Measurements from ENCODE around the gene WWOX. TPM values are rescaled to one million over a fixed set of nuclear protein-coding genes. Genes with fewer than 3 reads are reported as not detected.

Gene WWOX
- total RNA-seq, 1 experiment from 2014 or later, result 28.3 TPM

DNA sequence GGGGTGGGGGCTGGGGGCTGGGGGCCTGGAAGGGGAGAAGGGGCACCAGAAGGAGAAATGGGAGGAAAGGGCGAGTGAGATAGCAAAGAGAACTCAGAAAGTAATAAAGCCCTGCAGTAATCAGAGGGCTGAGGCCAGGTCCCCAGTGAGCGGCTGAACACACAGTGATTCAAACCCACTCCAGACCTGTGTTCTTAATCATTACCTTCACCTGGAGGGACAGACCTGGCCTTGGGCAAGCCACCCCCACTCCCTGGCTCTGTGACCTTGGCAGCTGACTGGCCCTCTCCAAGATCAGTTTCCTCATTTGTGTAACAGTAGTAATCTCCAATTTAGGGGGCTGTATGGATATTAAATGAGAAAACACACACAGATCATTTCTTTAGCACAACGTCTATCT, 150.4 kb downstream of the WWOX start:
- H3K4me1 ChIP-seq (ENCODE audit: insufficient read depth, low read length), result no peaks in the 10 kb centered on the region
- H3K9ac ChIP-seq (ENCODE audit: low read length), result no peak overlapping the region
- H3K27me3 ChIP-seq (ENCODE audit: low read length), result no peaks in the 10 kb centered on the region
- no peak overlapping the region for H3K27ac ChIP-seq (ENCODE audit: low read length)
- H3K4me2 ChIP-seq (ENCODE audit: low read length), result no peak overlapping the region
- no peak for TF ChIP-seq CTCF (conservative IDR thresholded peaks at IDR 0.05; ENCODE audit: low read depth, low read length)
- TF ChIP-seq EZH2phosphoT487 (IDR thresholded peaks at IDR 0.05; ENCODE audit: borderline replicate concordance, low read length), result no peak
- TF ChIP-seq EZH2 (IDR thresholded peaks at IDR 0.05; ENCODE audit: low read length, unreplicated experiment), result no peak
- no peaks in the 10 kb centered on the region for H3F3A ChIP-seq (ENCODE audit: low read length, unreplicated experiment)
- H3K36me3 ChIP-seq (ENCODE audit: low read depth, low read length), result no peaks in the 10 kb centered on the region
- no peaks in the 10 kb centered on the region for H3K9me3 ChIP-seq (ENCODE audit: low read length)
- POLR2A ChIA-PET (ENCODE audit: unreplicated experiment), result no interaction called here
- no peak for ATAC-seq
- H3K9me2 ChIP-seq (replicated peaks; ENCODE audit: low read length), result no peaks in the 10 kb centered on the region
- intact Hi-C loops (cut with micrococcal nuclease), result no loop called here
- H2AFZ ChIP-seq (ENCODE audit: low read length), result no peak overlapping the region
- DNase-seq, result no peak
- CTCF ChIA-PET, result no interaction called here
- H4K20me1 ChIP-seq (ENCODE audit: low read length), result no peaks in the 10 kb centered on the region
- H3K4me3 ChIP-seq (ENCODE audit: low read length), result no peak overlapping the region
- no peaks in the 10 kb centered on the region for H3K79me2 ChIP-seq (ENCODE audit: low read length)
- BruUV-seq (replicated peaks), result no TSS peak

DNA sequence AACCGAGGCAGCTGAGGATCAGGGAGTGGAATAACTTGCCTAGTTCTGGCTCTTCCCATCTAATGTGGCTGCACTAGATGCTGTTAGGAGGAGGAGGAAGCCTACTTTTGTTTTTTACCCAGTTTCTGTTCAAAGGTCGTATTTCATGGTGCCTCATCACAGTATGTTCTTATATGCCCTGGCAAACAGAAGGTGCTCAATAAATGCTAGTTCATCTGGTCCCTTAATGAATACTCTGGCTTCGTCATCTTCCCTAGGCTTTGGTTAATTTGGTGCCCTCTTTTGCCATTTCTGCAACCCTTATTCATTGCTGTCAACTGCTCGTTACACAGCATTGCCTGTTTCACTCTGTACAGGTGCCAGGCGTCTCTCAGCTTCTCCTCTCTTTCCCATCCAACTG, 151.7 kb downstream of the WWOX start:
- Histone ChIP-seq H3K4me3 (ENCODE audit: low read length) (no peak overlapping the region), H3K27me3 (ENCODE audit: low read length) (no peaks in the 10 kb centered on the region), H3K9me2 (replicated peaks; ENCODE audit: low read length) (no peaks in the 10 kb centered on the region), H4K20me1 (ENCODE audit: low read length) (no peaks in the 10 kb centered on the region), H3K9me3 (ENCODE audit: low read length) (no peaks in the 10 kb centered on the region), H3K36me3 (ENCODE audit: low read depth, low read length) (no peaks in the 10 kb centered on the region), H3K79me2 (ENCODE audit: low read length) (no peaks in the 10 kb centered on the region), H3F3A (ENCODE audit: low read length, unreplicated experiment) (no peaks in the 10 kb centered on the region), H3K4me2 (ENCODE audit: low read length) (no peak overlapping the region), H3K9ac (ENCODE audit: low read length) (no peak overlapping the region), H2AFZ (ENCODE audit: low read length) (no peak overlapping the region), H3K4me1 (ENCODE audit: insufficient read depth, low read length) (no peaks in the 10 kb centered on the region), H3K27ac (ENCODE audit: low read length) (no peak overlapping the region)
- ATAC-seq (no peak), DNase-seq (no peak)
- TF ChIP-seq EZH2 (IDR thresholded peaks at IDR 0.05; ENCODE audit: low read length, unreplicated experiment), result no peak
- TF ChIP-seq CTCF (conservative IDR thresholded peaks at IDR 0.05; ENCODE audit: low read depth, low read length), result no peak
- TF ChIP-seq EZH2phosphoT487 (IDR thresholded peaks at IDR 0.05; ENCODE audit: borderline replicate concordance, low read length), result no peak
- ChIA-PET POLR2A (ENCODE audit: unreplicated experiment) (no interaction called here), CTCF (no interaction called here)
- no TSS peak for BruUV-seq (replicated peaks)
- intact Hi-C loops (cut with micrococcal nuclease), result no loop called here

GRCh38 chr16:78252757-78253156, 153.3 kb downstream of the WWOX start:
- H3K4me1 ChIP-seq (ENCODE audit: insufficient read depth, low read length), result no peaks in the 10 kb centered on the region
- no peaks in the 10 kb centered on the region for H3K9me3 ChIP-seq (ENCODE audit: low read length)
- ChIA-PET CTCF (no interaction called here), POLR2A (ENCODE audit: unreplicated experiment) (no interaction called here)
- no peak for DNase-seq
- no peak overlapping the region for H3K4me3 ChIP-seq (ENCODE audit: low read length)
- no peak for ATAC-seq
- no peaks in the 10 kb centered on the region for H3F3A ChIP-seq (ENCODE audit: low read length, unreplicated experiment)
- no peak overlapping the region for H3K9ac ChIP-seq (ENCODE audit: low read length)
- no peak overlapping the region for H3K27ac ChIP-seq (ENCODE audit: low read length)
- H3K79me2 ChIP-seq (ENCODE audit: low read length), result no peaks in the 10 kb centered on the region
- H3K4me2 ChIP-seq (ENCODE audit: low read length), result no peak overlapping the region
- no peaks in the 10 kb centered on the region for H3K9me2 ChIP-seq (replicated peaks; ENCODE audit: low read length)
- H2AFZ ChIP-seq (ENCODE audit: low read length), result no peak overlapping the region
- H4K20me1 ChIP-seq (ENCODE audit: low read length), result no peaks in the 10 kb centered on the region
- intact Hi-C loops (cut with micrococcal nuclease), result no loop called here
- no TSS peak for BruUV-seq (replicated peaks)
- no peaks in the 10 kb centered on the region for H3K27me3 ChIP-seq (ENCODE audit: low read length)
- H3K36me3 ChIP-seq (ENCODE audit: low read depth, low read length), result no peaks in the 10 kb centered on the region
- TF ChIP-seq EZH2 (IDR thresholded peaks at IDR 0.05; ENCODE audit: low read length, unreplicated experiment), result no peak
- no peak for TF ChIP-seq EZH2phosphoT487 (IDR thresholded peaks at IDR 0.05; ENCODE audit: borderline replicate concordance, low read length)
- no peak for TF ChIP-seq CTCF (conservative IDR thresholded peaks at IDR 0.05; ENCODE audit: low read depth, low read length)
